Smooth muscle cell (in vitro differentiated cells): Measurements from ENCODE around the gene ERGIC2. TPM values are rescaled to one million over a fixed set of nuclear protein-coding genes. Genes with fewer than 3 reads are reported as not detected.

Experiments
- DNase-seq: peaks from one replicate; lab custom pipeline; 2025; ENCODE audit not compliant: unreplicated experiment; lab: John Stamatoyannopoulos, UW
- H2AFZ ChIP-seq: fragments of 200-600 bp; sonication (generic); 2 replicates; pipeline ENCODE4 v1.6.0; 2016; ENCODE audit warnings: antibody characterized with exemption, low read depth, mild to moderate bottlenecking
- H3F3A ChIP-seq: fragments of 200-600 bp; sonication (generic); 2 replicates; pipeline ENCODE4 v1.6.0; 2017; ENCODE audit warnings: antibody characterized with exemption, low read depth
- H3K27ac ChIP-seq: fragments of 200-600 bp; sonication (generic); 2 replicates; pipeline ENCODE4 v1.5.1; 2016; ENCODE audit warnings: low read depth, mild to moderate bottlenecking
- H3K27me3 ChIP-seq: fragments of 200-600 bp; sonication (generic); 2 replicates; pipeline ENCODE4 v1.6.1; 2016; ENCODE audit warnings: low read depth, mild to moderate bottlenecking
- H3K36me3 ChIP-seq: fragments of 200-600 bp; sonication (generic); 2 replicates; pipeline ENCODE4 v1.5.1; 2016; ENCODE audit warnings: low read depth
- H3K4me1 ChIP-seq: fragments of 200-600 bp; sonication (generic); 2 replicates; pipeline ENCODE4 v1.5.1; 2016; ENCODE audit warnings: low read depth
- H3K4me2 ChIP-seq: fragments of 200-600 bp; sonication (generic); 2 replicates; pipeline ENCODE4 v1.6.0; 2016; ENCODE audit warnings: mild to moderate bottlenecking
- H3K4me3 ChIP-seq: fragments of 200-600 bp; sonication (generic); 2 replicates; pipeline ENCODE4 v1.5.1; 2016; ENCODE audit warnings: mild to moderate bottlenecking
- H3K79me2 ChIP-seq: fragments of 200-600 bp; sonication (generic); 2 replicates; pipeline ENCODE4 v1.6.0; 2016; ENCODE audit warnings: low read depth, mild to moderate bottlenecking
- H3K9ac ChIP-seq: fragments of 200-600 bp; sonication (generic); 2 replicates; pipeline ENCODE4 v1.6.0; 2016; ENCODE audit warnings: low read depth
- H3K9me3 ChIP-seq: fragments of 200-600 bp; sonication (generic); replicated peaks from 2 replicates; pipeline ENCODE4 v1.5.1; 2016; ENCODE audit warnings: low read depth
- H4K20me1 ChIP-seq: fragments of 200-600 bp; sonication (generic); 2 replicates; pipeline ENCODE4 v1.6.0; 2016; ENCODE audit warnings: low read depth
- WGBS: methylation state at CpG from one replicate; pipeline ENCODE4 v1.1.7; 2016; ENCODE audit warnings: low lambda C conversion rate; 5-methylcytosine and 5-hydroxymethylcytosine counted together
- polyA plus RNA-seq: library from polyadenylated mRNA; unstranded; fragments of >200 nt; fragmentation: Nextera tagmentation; extraction: Ambion mirVana; gene quantifications from 2 replicates; pipeline ENCODE4 v1.2.1, GENCODE V29; 2016
- total RNA-seq: library from RNA; depleted of rRNA; stranded (reverse); fragments of >200 nt; gene quantifications from 2 replicates; pipeline ENCODE4 v1.2.3, GENCODE V29; 2014
- TF ChIP-seq, protein P1 (sequence below): fragments of 200-600 bp; sonication (generic); IDR thresholded peaks from 2 replicates; pipeline ENCODE4 v1.5.1; 2017; ENCODE audit warnings: borderline replicate concordance, mild to moderate bottlenecking, antibody characterized with exemption; ENCODE audit not compliant: insufficient read depth, poor library complexity, severe bottlenecking

Gene ERGIC2
- total and polyA plus RNA-seq, 2 experiments from 2014 or later: 121 to 139 TPM

DNA sequence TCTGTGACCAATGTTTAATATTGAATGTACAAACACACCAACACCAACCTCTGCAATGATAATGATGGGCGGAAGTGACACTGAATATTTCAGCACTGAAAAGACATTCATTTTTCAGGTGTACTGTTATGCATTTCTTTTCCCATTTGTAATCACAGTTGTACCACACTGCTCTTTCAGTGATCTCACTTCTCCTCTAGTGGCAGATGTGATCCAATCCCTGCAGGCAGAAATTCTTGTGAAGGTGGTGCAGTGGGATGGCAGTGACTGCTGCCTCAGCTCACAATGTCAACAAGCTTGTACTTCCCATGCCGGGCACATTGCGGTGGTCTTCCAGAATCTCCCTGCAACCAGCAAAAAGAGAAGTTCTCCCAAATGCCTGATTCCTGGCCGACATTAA, 23.0 kb upstream of the ERGIC2 start:
- no peak for DNase-seq
- 88% methylated on average over 4 of the region's 4 CpGs for WGBS
- Histone ChIP-seq H3K4me2 (no peak overlapping the region), H3K27ac (no peak overlapping the region), H3F3A (no peaks in the 10 kb centered on the region), H3K36me3 (no peaks in the 10 kb centered on the region), H4K20me1 (no peaks in the 10 kb centered on the region), H3K9ac (no peak overlapping the region), H3K27me3 (no peaks in the 10 kb centered on the region), H3K4me3 (no peak overlapping the region), H3K79me2 (no peaks in the 10 kb centered on the region), H3K9me3 (no peaks in the 10 kb centered on the region), H2AFZ (no peak overlapping the region), H3K4me1 (no peaks in the 10 kb centered on the region)
- TF ChIP-seq, protein P1, sequence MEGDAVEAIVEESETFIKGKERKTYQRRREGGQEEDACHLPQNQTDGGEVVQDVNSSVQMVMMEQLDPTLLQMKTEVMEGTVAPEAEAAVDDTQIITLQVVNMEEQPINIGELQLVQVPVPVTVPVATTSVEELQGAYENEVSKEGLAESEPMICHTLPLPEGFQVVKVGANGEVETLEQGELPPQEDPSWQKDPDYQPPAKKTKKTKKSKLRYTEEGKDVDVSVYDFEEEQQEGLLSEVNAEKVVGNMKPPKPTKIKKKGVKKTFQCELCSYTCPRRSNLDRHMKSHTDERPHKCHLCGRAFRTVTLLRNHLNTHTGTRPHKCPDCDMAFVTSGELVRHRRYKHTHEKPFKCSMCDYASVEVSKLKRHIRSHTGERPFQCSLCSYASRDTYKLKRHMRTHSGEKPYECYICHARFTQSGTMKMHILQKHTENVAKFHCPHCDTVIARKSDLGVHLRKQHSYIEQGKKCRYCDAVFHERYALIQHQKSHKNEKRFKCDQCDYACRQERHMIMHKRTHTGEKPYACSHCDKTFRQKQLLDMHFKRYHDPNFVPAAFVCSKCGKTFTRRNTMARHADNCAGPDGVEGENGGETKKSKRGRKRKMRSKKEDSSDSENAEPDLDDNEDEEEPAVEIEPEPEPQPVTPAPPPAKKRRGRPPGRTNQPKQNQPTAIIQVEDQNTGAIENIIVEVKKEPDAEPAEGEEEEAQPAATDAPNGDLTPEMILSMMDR: no peak

GRCh38 chr12:29402437-29402836, 21.5 kb upstream of the ERGIC2 start:
- Histone ChIP-seq H3K4me1 (no peaks in the 10 kb centered on the region), H3K4me3 (no peak overlapping the region), H3K27me3 (no peaks in the 10 kb centered on the region), H3K79me2 (no peaks in the 10 kb centered on the region), H3K9ac (no peak overlapping the region), H3K4me2 (no peak overlapping the region), H3K27ac (no peak overlapping the region), H3K36me3 (no peaks in the 10 kb centered on the region), H3K9me3 (no peaks in the 10 kb centered on the region), H3F3A (no peaks in the 10 kb centered on the region), H2AFZ (no peak overlapping the region), H4K20me1 (no peaks in the 10 kb centered on the region)
- DNase-seq: no peak
- TF ChIP-seq, protein P1: no peak

DNA sequence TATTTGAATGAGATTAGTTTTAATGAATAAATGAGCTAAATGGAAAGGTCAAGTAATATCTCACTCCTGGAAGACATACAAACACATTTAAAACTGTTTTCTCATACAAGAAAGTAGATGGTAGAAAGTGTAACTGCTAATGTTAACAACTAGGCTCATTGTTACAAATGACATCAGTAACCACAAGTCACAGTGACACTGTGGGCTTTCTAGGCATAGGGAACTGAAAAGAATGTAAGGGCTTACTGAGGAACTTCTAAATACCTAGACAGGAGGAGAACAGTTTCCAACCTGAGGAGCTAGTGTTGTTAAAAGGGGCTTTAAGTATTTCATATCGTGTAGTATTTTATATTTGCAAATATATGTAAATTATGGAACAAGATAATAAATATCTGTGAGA, 17.5 kb upstream of the ERGIC2 start:
- no peak overlapping the region for H3K4me3 ChIP-seq
- no peaks in the 10 kb centered on the region for H3F3A ChIP-seq
- TF ChIP-seq, protein P1: no peak
- H3K27me3 ChIP-seq: no peaks in the 10 kb centered on the region
- H2AFZ ChIP-seq: no peak overlapping the region
- H3K9me3 ChIP-seq: no peaks in the 10 kb centered on the region
- H3K4me1 ChIP-seq: no peaks in the 10 kb centered on the region
- no peak overlapping the region for H3K4me2 ChIP-seq
- no peak for DNase-seq
- no peaks in the 10 kb centered on the region for H4K20me1 ChIP-seq
- no peaks in the 10 kb centered on the region for H3K36me3 ChIP-seq
- H3K9ac ChIP-seq: no peak overlapping the region
- H3K27ac ChIP-seq: no peak overlapping the region
- H3K79me2 ChIP-seq: no peaks in the 10 kb centered on the region
- 95% methylated on average over 1 of the region's 1 CpG for WGBS

DNA sequence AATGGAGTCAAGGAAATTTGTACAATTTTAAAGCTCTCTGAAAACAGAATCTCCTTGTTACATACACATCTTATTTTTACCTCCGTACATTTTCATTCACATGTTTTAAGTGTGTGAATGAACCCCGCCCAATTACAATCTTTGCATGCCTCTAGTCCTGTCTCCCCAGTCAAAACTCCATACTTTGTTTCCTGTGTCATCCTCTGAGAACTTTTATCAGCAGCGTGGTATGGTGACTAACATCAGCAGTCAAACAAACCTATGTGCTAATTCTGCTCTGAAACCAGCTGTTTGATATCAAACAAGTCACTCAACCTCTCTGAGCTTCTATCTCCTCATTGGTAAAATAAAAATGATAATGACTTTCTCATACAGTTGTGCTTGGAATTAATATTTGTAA, 15.8 kb upstream of the ERGIC2 start:
- Histone ChIP-seq H3K9ac (no peak overlapping the region), H3K27me3 (no peaks in the 10 kb centered on the region), H3K79me2 (no peaks in the 10 kb centered on the region), H3K36me3 (no peaks in the 10 kb centered on the region), H2AFZ (no peak overlapping the region), H3F3A (no peaks in the 10 kb centered on the region), H3K9me3 (no peaks in the 10 kb centered on the region), H3K4me1 (no peaks in the 10 kb centered on the region), H4K20me1 (no peaks in the 10 kb centered on the region), H3K27ac (no peak overlapping the region), H3K4me3 (no peak overlapping the region), H3K4me2 (no peak overlapping the region)
- 74% methylated on average over 3 of the region's 3 CpGs for WGBS
- no peak for DNase-seq
- TF ChIP-seq, protein P1: no peak
